GM12874 (cell line): ENCODE results near the gene ATP8A2.

ENCODE experiments used
- CTCF ChIP-seq: IDR thresholded peaks from 2 replicates; pipeline ENCODE4 v1.5.1; 2011; ENCODE audit warnings: low read depth, mild to moderate bottlenecking, control low read depth, low read length, moderate library complexity; ENCODE audit not compliant: insufficient read depth

Gene ATP8A2

GRCh38 chr13:25943081-25943480 lies 571.3 kb downstream of the ATP8A2 start:
- no peak for TF ChIP-seq CTCF

- TF ChIP-seq CTCF = no peak
Observed at GRCh38 chr13:25943658-25944057, 571.9 kb downstream of the ATP8A2 start.

- TF ChIP-seq CTCF = no peak
Observed at GRCh38 chr13:25945596-25945995, 573.8 kb downstream of the ATP8A2 start.

- no peak for TF ChIP-seq CTCF
Observed at GRCh38 chr13:25946321-25946720, 574.5 kb downstream of the ATP8A2 start.

- TF ChIP-seq CTCF = no peak
Observed at GRCh38 chr13:25948910-25949309, 577.1 kb downstream of the ATP8A2 start.

GRCh38 chr13:25951831-25952230 lies 580.1 kb downstream of the ATP8A2 start:
- TF ChIP-seq CTCF = no peak

- TF ChIP-seq CTCF = no peak
Observed at GRCh38 chr13:25958986-25959385, 587.2 kb downstream of the ATP8A2 start.

GRCh38 chr13:25961294-25961693 lies 589.5 kb downstream of the ATP8A2 start:
- no peak for TF ChIP-seq CTCF
